GM19452 (cell line): ENCODE measurements around the gene FYCO1.

Experiments used
- ATAC-seq: cut with Tn5 transposase; IDR thresholded peaks from one replicate; pipeline ENCODE4 v1.9.1; 2021; ENCODE audit not compliant: unreplicated experiment

Gene FYCO1

DNA sequence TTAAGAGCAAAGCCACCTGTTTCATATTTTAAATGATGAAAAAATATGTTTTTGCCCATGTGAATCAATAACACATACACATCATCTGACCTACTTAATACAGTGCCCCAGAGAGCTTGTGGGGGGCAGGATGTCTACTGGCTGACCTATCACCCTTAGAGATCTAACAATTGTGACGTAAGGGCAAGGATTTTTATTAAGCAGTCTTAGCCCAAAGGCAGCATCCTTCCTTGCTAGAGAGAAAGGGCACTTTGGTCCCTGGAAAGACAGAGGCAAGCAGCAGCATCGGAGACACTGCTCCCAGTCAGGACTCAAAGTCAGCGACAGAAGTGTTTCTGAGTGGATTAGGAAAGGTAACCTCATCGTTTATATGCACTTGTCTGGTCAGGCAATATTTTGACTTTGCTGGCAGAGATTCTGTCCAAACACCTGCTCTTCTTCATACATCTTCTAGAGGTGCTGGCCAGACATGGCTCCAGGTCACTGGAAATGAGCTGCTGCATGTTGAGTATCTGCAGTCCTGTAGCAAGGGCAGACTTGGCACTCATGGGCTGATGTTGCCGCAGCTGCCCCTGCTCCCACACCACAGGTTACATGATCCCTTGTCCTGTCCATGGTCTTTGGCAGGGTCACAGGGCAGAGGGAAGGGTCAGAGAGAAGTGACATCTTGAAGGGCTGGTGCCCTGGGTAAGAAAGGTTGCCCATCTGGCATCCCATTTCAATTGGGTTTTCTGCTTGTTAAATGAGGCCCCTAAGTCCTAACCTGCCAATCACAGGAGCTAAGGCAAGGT is 50.6 kb downstream of the FYCO1 start:
- ATAC-seq: no peak

DNA sequence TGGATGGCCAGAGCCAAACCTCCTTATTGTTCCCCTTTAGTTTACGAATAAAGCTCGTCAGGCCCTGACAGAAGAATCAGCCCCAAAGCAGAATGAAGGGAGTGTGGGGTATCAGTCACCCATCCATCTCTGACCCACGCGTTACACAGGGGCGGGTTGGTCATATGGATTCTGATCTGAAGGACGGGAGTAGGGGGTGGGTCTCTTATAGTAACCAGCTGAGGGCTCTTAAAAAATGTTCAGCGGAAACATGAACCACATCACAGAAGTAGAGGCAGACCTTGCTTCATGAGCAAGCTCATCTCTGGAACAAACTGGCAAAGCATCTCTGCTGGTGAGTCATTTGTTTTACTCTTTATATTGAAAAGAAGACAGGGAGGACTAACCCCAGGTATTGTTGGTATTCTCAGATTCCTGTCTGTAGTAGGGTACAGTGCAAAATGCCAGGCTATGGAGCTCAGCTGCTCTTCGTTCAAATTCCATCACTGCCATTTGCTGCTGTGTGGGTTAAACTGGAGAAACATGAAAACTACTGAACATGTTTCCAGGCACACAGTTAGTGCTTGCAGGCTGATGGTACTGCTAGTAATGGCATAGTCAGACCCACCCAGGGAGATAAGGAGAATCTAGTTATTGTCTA is 52.3 kb downstream of the FYCO1 start, which contains the start of gene CXCR6:
CXCR6 (plus strand) TSS at position 258 of the 640 bp plus-strand sequence. CDS start 3,018 bp downstream, outside the sequence.
- no peak for ATAC-seq

DNA sequence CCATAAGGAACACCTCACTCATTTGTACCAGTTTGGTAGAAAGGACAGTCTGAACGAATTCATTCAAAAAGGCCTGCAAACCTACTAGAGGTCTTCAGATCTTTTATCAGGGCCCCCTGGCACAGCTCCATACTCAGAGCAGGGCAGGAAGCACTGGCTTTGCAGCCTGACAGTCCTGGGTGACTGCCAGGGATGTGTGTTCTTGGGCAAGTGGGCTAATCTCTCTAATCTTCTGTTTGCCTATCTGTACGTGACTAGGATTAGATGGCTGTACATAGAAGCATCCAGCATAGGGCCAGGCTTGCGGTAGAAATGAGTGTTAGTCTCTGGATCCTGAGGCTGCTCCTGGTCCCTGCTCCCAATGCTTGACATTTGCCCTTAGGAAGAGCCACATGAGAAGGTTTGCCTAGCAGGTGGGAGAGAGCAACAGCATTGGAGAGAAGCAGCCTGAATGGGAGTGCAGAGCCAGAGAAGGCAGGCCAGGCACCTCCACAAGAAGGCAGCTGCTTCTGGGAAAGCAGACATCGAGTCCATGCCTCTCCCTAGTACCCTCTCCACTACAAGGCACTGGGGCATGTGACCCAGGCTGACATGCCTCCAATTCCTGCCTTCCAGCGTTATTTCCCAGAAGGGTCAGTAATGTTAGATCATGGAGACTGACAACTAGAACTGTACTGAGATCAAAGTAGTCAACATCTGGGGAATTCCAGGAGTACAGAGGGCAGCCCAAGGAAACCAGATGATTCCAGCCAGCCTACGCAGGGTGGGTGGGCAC is 53.4 kb downstream of the FYCO1 start:
- ATAC-seq: no peak

DNA sequence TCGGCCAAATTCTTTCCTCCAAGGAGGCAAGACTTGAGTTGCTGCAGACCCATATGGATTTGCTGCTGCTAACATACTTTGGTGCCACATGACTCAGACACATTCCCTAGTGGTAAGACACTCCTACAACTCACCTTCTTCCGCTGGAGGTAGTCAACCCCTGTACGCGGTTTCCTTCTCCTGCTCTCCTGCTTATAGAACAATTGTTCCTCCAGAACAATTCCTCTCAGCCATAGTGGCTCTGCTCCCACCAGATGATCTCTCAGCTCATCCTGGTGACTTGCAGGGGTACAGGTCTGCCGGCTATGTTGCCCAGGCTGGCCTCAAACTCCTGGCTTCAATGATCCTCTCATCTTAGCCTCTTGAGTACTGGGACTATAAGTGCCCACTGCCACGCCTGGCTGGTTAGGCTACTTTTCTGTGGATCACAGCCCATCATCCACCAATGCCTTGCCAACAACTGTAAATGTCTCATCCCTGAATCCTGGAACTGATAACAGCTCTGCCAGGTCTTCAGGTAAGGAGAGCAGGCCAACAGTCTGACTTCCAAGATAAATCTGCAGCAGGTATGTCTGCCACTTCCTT is 54.8 kb downstream of the FYCO1 start:
- no peak for ATAC-seq

DNA sequence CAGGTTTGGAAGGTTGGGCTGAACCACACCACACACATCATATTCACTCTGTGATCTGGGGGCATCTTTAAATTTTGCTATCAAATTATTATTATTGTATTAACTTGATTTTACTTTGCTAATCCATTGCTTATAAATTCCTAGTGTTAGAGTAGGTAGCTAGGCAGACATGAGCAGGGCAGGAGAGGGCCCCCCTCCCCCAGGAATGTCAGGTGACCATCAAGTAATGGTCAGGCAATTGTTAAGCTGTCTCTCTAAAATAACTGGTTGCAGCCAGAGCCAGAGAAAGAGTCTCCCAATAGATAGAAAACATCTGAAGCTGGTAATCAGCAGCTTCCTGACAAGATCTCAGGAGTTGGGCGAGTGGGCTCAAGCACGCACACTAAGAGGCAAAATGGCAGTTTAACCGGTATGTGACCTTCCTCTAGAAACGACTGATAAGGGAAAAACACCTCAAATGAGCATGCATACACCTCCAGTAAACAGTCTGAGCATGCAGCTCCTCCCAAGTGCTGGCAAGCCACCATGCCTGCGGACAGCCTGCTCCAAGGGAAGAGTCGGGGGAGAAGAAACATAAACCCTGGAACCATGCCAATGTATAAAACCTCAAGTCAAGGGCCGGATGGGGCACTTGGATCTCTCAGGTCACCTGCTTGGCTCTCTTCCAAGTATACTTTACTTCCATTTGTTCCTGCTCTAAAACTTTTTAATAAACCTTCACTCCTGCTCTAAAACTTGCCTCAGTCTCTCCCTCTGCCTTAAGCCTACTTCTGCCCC is 55.4 kb downstream of the FYCO1 start:
- ATAC-seq: no peak

DNA sequence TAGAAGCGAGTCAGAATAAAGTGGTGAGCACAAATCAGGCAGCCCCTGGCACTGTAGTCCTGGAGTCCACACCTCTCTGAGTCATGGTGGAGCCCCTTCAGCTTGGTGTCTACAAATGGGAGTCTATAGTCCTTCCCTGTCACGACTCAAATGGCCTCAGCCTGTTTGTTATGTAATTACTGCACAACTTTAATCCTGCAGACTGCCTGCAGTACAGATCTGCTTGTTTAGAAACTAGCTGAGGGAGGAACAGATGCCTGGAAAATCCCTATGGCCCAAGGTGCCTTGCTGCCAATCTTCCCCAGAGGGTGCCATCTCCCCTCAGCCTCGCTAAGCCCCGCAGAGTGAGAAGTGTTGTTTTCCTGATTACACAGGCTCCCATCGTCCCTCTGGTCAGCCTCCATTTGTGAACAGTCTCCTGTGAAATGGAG is 56.3 kb downstream of the FYCO1 start:
- ATAC-seq: no peak

DNA sequence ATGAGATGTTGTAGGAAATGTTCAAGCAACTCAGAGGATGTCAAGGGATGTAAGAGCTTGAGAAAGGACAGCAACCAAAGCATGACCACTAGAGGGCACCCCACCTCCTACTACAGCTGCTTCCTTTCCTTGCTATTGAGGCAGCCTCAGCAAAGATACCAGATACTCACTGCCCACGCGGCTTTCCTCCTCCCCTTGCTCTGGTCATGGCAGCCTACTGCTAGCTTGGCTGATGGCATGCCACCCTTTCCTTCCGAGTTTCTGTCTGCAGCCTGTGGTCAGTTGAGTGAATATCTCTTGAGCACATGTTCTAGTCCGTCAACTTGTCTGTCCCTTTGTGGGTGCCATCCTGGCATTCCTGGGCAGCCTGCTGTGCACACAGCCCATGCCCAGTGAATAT is 56.8 kb downstream of the FYCO1 start:
- ATAC-seq: no peak

DNA sequence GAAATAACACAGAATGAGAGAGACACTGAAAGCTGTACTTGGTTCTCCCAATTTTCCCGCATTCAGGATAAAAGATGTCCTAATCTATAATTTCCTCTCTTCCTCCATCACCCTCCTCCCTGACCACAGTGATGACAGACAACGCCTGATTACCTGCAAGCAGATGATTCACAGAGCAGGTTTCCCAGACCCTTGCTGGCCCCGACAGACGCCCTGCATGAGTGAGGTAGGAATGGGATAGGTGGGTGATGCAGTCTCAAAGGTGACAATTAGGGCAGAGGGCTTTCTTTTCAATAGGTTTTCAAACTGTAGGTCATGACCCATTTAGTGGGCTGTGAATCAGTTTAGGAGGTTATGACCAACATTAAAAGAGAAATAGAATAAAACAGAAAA is 57.6 kb downstream of the FYCO1 start:
- ATAC-seq: no peak

DNA sequence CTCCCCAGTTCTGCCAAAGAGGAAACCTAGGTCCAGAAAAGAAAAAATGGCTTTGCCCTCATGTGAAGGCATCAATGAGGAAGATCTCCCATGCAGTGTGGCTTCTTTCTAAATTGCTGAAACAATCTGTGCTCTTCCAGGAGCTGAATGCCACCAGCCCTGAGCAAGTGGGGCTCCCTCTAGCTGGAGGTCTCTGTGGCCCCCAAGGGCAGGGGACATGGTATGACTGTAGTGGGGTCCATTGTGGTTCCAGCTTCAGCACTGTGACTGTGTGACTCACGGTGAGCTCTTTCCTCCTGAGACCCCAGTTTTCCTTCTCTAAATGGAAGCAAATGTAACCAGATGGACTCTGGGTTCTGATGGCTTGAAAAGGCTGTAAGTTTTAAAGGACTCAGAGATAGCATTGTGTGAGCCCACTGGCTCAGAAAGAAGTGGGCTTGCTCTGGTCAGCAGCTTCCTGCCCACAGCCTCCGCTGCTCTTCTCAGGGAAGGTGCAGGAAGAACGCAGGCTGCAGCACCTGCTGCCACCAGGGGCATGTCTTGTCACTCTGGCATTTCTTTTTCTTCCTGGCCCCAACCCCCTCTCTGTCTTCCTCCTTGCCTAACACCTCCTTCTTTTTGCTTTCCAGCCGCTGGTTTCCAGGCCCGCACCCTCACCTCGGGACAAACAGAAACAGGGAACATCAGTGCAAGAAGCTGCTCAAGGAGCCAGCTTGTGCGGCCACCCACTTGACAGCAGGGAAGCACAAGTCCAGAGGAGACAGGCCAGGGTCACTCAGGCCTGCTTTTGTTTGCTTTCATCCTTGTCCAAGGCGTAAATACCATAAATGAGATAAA is 58.2 kb downstream of the FYCO1 start:
- ATAC-seq: no peak

DNA sequence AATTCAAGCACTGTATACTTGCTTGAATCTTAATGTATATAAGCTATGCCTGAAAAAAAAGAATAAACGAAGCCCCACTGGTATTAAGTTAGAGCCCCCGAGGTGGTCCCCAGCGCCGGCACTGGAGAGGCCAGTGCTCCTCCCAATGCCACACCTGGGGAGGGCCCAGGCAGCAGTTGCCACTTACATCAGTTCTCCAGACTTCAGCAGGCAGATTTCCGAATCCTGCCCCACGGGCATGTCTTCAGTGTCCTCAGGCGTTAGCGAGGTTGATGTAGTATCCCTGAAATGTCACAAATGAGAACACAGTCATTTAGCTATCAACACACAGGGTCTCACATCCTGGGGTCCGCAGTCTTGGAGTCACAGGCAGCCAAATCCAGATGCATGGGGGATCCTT is 59.4 kb downstream of the FYCO1 start:
- no peak for ATAC-seq

DNA sequence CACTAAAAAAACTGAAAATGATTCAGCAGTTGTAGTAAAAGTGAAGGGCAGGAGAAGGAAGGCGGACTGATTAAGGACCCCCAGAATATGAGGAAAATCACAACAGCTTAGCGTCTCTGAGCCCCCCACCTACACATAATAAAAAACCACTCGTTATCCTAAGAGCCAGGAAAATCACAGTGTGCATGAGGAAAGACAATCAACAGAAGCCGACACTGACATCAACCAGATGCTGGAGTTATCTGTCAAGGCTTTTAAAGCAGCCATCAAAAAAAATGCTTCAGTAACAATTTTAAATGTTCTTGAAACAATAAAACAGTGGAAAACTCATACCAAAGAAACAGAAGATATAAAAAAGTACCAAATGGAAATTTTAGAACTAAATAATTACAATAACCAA is 62.0 kb downstream of the FYCO1 start:
- no peak for ATAC-seq

DNA sequence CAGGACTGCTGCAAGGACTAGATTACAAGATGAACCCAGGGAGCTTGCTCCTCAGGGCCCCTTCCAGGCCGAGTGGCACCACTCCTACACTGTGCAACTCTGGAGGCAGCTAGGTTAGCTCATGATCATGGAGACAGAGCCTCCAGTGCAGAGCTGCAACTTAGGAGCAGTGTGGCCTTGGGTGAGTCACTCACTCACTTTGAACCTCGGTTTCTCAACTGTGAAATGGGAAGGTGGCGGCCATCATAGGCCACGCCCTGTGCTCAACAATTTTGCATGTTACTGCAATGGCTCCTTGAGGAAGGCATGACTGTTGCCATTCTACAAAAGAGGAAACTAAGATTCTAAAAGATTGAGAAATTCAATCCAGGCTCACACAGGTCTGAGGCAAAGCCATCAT is 63.5 kb downstream of the FYCO1 start:
- ATAC-seq: no peak

DNA sequence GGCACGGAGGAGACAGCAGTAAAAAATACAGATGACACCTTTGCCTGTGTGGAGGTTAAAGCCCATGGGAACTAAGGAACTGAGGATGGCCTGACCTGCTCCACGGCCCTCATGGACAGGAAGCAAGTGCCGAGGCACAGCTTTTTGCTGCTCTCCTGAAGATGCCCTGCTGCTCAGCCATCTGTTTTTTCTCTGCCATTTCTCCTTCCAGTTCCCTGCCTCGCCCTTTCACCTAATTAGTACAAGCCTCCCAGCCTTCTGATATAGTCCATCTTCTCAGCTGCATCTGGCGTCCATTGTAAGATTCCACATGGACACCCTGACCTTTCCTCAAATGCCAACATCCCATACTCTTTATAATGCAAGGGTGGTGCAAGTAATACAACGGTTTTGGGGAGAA is 64.1 kb downstream of the FYCO1 start:
- no peak for ATAC-seq

DNA sequence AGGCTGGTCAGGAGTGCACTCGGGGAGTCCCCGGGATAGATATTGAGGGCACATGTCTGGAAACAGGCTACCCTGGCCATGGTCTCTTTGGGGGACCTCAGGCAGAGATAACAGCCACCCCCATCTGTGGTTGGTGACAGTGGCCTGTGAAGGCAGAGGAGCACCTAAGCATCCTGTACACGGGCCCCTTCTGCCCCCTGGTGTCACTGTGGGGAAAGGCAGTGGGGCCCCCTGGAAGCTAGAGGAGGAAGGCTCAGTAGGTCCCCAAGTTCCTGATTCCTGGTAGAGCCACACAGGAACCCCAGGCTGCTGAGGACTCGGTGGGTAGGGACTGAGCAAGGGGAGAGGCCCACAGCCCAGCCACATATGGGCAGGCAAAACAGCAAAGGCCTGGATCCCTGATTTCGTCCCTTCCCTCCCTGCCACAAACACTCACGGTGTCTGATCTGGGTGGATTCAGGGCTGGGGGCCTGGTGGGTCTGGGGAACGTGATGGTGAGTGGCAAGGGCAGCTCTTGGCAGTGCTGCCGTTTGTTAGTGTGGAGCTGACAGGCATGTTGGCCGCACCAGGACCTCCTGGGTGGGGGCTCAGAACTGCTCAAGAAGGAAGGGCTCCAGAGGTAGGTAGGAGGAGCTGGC is 66.5 kb downstream of the FYCO1 start:
- no peak for ATAC-seq

DNA sequence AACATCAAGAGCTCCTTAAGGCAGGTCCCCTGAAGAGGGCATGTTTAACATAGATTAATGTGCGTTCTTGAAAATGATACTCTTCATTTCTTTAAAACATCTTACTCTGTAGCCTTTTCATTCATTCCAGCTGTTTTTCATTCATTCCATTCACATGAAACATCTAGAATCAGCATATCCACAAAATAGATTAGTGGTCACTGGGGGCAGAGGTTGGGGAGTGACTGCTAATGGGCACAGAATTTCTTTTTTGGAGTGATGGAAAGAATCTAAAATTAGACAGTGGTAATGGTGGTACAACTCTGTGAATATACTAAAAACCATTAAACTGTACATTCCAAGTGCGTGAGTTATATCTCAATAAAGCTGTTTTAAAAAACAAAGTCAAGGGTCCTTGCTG is 67.7 kb downstream of the FYCO1 start:
- no peak for ATAC-seq

DNA sequence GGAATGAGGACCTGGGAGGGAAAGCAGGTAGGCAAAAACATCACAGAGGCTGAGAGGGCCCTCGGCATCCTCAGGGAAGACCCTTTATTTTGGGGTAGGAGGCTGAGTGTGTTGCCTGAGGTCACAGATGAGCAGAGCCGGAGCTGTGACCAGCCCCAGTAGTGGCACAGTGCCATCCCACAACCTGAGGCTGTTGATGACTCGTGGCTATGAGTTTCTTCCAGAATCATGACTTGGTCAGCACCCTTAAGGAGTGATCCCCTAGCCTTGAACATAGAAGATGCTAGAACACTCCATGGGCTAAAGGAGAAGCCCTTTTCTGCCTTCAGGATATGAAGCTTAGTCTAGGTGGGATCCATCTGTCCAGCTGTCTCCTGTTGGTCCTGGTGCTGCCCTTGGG is 71.9 kb downstream of the FYCO1 start:
- ATAC-seq: no peak

DNA sequence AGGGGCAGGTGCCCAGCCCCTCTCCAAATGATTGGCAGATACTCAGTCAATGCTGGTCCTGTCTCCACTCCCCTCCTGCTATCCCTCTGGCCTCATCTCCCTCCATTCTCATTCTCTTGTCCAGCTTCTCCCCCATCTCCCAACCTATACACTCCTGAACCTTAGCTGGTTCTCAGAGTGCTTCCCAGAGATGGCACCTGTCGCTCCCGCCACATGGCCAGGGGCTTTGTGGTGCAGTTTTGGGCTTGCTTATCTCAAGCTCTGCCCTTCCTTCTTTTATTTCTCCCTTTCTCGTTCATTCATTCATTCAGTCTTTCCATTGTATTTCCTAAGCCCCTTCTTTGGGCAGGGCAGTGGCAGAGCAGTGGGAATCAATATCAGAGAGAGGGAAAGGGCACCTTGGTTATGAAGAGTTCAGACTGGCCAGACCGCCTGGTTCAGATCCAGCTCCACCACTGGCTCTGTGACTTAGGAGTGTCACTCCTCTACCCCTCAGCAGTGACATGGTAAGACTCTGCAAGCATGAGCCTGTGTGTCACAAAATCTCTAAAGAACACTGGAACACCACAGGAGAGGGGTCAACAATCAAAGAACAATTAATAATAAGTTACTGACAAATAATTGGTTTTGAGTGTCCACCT is 72.6 kb downstream of the FYCO1 start:
- no peak for ATAC-seq

DNA sequence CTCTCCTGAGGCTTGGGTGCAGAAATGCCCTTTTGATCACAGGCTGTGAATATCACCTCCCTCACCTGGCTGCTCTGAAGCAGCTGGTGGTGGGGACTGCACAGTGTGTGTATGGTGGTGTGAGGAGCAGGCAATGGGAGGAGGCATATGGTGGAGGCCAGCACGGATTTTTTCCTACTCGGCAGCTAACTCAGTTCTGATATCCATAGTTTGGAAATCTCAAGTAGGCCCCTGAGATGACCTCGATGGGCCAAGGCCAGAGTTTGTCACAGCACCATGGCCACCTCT is 73.6 kb downstream of the FYCO1 start:
- no peak for ATAC-seq
